MM.1S (cell line): ENCODE data around the gene RBM34.

ENCODE experiments used
- DNase-seq: peaks from one replicate; pipeline ENCODE4 v3.0.0-alpha.2; 2015
- H2AFZ ChIP-seq: fragments of 300-600 bp; sonication (generic); 2 replicates; pipeline ENCODE4 v1.6.0; 2016; ENCODE audit warnings: antibody characterized with exemption, low read length
- H3F3A ChIP-seq: fragments of 300-600 bp; sonication (generic); 2 replicates; pipeline ENCODE4 v1.6.1; 2016; ENCODE audit warnings: mild to moderate bottlenecking, antibody characterized with exemption, low read length, moderate library complexity, mixed read lengths; ENCODE audit not compliant: insufficient read depth
- H3K27ac ChIP-seq: fragments of 300-600 bp; sonication (generic); 2 replicates; pipeline ENCODE4 v1.5.1; 2016; ENCODE audit warnings: mild to moderate bottlenecking, low read length
- H3K27me3 ChIP-seq: fragments of 300-600 bp; sonication (generic); replicated peaks from 2 replicates; pipeline ENCODE4 v1.6.0; 2016; ENCODE audit warnings: low read length; ENCODE audit not compliant: insufficient read depth
- H3K36me3 ChIP-seq: fragments of 300-600 bp; sonication (generic); replicated peaks from 2 replicates; pipeline ENCODE4 v1.6.1; 2016; ENCODE audit warnings: mild to moderate bottlenecking, low read length, mixed read lengths; ENCODE audit not compliant: insufficient read depth
- H3K4me1 ChIP-seq: fragments of 300-600 bp; sonication (generic); 2 replicates; pipeline ENCODE4 v1.6.1; 2016; ENCODE audit warnings: low read length, mixed read lengths
- H3K4me2 ChIP-seq: fragments of 300-600 bp; sonication (generic); 2 replicates; pipeline ENCODE4 v1.6.0; 2016; ENCODE audit warnings: low read depth, low read length
- H3K4me3 ChIP-seq: fragments of 300-600 bp; sonication (generic); 2 replicates; pipeline ENCODE4 v1.5.1; 2016; ENCODE audit warnings: low read length, mixed read lengths
- H3K79me2 ChIP-seq: fragments of 300-600 bp; sonication (generic); 2 replicates; pipeline ENCODE4 v1.6.1; 2016; ENCODE audit warnings: mixed run types, low read length, mixed read lengths
- H3K9ac ChIP-seq: fragments of 300-600 bp; sonication (generic); 2 replicates; pipeline ENCODE4 v1.6.1; 2016; ENCODE audit warnings: low read length, mixed read lengths
- H3K9me2 ChIP-seq: fragments of 300-600 bp; sonication (generic); replicated peaks from 2 replicates; pipeline ENCODE4 v1.6.1; 2016; ENCODE audit warnings: mild to moderate bottlenecking, low read length, mixed read lengths; ENCODE audit not compliant: insufficient read depth
- H3K9me3 ChIP-seq: fragments of 300-600 bp; sonication (generic); replicated peaks from 2 replicates; pipeline ENCODE4 v1.6.1; 2016; ENCODE audit warnings: mild to moderate bottlenecking, low read length, mixed read lengths; ENCODE audit not compliant: insufficient read depth
- H4K20me1 ChIP-seq: fragments of 300-600 bp; sonication (generic); 2 replicates; pipeline ENCODE4 v1.6.1; 2016; ENCODE audit warnings: mild to moderate bottlenecking, low read length, moderate library complexity, mixed read lengths; ENCODE audit not compliant: insufficient read depth
- EZH2 ChIP-seq: fragments of 300-600 bp; sonication (generic); optimal IDR thresholded peaks from 2 replicates; pipeline ENCODE3; 2017; ENCODE audit warnings: low read depth, mild to moderate bottlenecking, antibody characterized with exemption, low read length, mixed read lengths
- EZH2phosphoT487 ChIP-seq: fragments of 300-600 bp; sonication (generic); IDR thresholded peaks from 2 replicates; pipeline ENCODE4 v1.6.1; 2018; ENCODE audit warnings: antibody characterized with exemption, low read length
- TF ChIP-seq, protein P1 (sequence below): fragments of 300-600 bp; sonication (generic); IDR thresholded peaks from 2 replicates; pipeline ENCODE4 v1.5.1; 2016; ENCODE audit warnings: antibody characterized with exemption, low read length, mixed read lengths

RBM34 gene

DNA sequence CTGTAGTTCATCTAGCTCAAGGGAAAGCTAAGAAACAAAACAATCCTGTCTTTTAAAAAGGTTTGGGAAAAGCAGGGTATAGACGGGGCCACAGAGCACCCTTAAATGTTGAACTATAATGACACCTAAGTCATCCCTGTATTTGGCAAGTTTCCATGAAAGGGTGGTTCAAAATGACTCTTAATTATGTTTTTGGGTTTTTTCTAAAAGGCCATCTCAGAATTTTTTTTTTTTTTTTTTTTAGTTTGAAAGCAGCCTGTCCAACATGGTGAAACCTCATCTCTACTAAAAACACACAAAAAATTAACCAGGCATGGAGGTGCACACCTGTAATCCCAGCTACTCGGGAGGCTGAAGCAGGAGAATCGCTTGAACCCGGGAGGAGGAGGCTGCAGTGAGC is 54.6 kb downstream of the RBM34 start:
- Histone ChIP-seq H4K20me1 (no peaks in the 10 kb centered on the region), H3K4me3 (no peak overlapping the region), H3K9me3 (no peaks in the 10 kb centered on the region), H3K27me3 (no peaks in the 10 kb centered on the region), H3K27ac (no peak overlapping the region), H3K4me2 (no peak overlapping the region), H2AFZ (no peak overlapping the region), H3F3A (peaks cover 22% of the 10 kb centered on the region), H3K9ac (no peak overlapping the region), H3K79me2 (no peaks in the 10 kb centered on the region; the same call in 1 of the 2 replicates), H3K4me1 (peaks cover 13% of the 10 kb centered on the region), H3K36me3 (peaks cover 17% of the 10 kb centered on the region), H3K9me2 (no peaks in the 10 kb centered on the region)
- DNase-seq, result no peak
- TF ChIP-seq EZH2phosphoT487 (no peak), EZH2 (no peak)
- TF ChIP-seq, protein P1, sequence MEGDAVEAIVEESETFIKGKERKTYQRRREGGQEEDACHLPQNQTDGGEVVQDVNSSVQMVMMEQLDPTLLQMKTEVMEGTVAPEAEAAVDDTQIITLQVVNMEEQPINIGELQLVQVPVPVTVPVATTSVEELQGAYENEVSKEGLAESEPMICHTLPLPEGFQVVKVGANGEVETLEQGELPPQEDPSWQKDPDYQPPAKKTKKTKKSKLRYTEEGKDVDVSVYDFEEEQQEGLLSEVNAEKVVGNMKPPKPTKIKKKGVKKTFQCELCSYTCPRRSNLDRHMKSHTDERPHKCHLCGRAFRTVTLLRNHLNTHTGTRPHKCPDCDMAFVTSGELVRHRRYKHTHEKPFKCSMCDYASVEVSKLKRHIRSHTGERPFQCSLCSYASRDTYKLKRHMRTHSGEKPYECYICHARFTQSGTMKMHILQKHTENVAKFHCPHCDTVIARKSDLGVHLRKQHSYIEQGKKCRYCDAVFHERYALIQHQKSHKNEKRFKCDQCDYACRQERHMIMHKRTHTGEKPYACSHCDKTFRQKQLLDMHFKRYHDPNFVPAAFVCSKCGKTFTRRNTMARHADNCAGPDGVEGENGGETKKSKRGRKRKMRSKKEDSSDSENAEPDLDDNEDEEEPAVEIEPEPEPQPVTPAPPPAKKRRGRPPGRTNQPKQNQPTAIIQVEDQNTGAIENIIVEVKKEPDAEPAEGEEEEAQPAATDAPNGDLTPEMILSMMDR, result no peak

DNA sequence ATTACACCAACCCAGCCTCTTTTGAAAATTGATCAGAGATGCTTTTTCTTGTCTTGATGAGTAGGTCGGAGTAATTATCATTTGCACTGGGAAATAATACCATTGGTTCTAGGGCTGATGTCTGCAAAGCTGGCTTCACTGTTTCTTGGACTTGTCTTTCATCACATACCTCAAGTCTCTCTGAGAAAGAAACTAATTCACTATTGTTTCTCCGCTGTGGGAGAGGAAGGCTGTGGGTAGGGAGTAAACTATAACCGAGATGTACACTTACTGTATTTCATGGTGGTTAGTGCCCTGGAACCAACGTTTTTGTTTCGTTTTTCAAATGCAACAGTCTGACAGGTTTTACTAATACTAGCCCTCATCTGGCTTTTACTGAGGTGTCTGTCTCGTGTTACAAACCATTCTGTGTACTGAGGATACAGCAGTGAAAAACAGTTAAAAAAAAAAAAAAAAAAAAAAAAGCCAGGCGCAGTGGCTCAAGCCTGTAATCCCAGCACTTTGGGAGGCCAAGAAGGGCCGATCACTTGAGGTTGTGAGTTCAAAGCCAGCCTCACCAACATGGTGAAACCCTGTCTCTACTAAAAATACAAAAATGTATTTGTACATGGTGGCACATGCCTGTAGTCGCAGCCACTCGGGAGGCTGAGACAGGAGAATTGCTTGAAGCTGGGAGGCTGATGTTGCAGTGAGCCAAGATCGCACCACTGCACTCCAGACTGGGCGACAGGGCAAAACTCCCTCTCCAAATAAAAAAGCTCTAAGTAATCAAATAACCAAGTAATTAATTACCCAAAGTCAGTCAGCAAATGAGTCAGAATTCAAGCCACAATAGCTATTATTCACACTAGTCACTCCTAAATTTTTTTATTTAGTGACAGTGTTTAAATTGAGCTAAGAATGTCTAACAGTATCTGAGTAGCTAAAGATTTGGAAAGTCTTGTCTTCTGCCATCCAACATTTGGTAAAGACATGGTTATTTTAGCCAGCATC is 55.7 kb downstream of the RBM34 start:
- H3K4me3 ChIP-seq, result peak overlapping the region; percentile 54
- TF ChIP-seq, protein P1, result no peak
- TF ChIP-seq EZH2phosphoT487 (no peak), EZH2 (no peak)
- H4K20me1 ChIP-seq, result no peaks in the 10 kb centered on the region
- peak; percentile 93 for DNase-seq
- peak overlapping the region; percentile 14 for H2AFZ ChIP-seq
- H3K9ac ChIP-seq, result peak overlapping the region; percentile 68
- peak overlapping the region; percentile 64 for H3K4me2 ChIP-seq
- no peaks in the 10 kb centered on the region; the same call in 1 of the 2 replicates for H3K79me2 ChIP-seq
- peaks cover 13% of the 10 kb centered on the region for H3K4me1 ChIP-seq
- no peaks in the 10 kb centered on the region for H3K27me3 ChIP-seq
- H3K9me3 ChIP-seq, result no peaks in the 10 kb centered on the region
- no peaks in the 10 kb centered on the region for H3K9me2 ChIP-seq
- peaks cover 11% of the 10 kb centered on the region for H3K36me3 ChIP-seq
- peaks cover 22% of the 10 kb centered on the region for H3F3A ChIP-seq
- H3K27ac ChIP-seq, result peak overlapping the region; percentile 80

DNA sequence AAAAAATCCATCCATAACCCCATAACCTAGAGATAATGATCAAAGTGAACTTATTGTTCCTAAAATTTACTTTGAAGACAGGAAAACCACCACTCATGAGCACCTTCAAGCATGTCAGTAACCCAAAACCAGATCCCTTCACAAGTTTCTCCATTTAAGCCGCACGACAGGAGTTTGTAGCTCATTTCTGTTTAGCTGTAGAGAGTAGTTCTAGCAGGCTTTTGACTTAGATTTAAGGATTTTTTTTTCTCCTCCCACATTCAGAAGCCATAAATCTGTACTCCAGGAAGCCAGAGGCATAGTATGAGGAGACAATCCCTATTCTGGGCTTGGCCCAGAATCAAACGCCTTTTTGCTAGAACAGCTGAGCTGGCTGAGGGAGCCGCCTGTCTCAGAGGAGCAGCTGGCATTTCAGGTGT is 58.0 kb downstream of the RBM34 start:
- no peak overlapping the region for H3K27ac ChIP-seq
- no peak for DNase-seq
- H3K79me2 ChIP-seq, result no peaks in the 10 kb centered on the region
- no peaks in the 10 kb centered on the region for H3K27me3 ChIP-seq
- TF ChIP-seq EZH2phosphoT487 (no peak), EZH2 (no peak)
- TF ChIP-seq, protein P1, result no peak
- no peak overlapping the region for H2AFZ ChIP-seq
- H3K36me3 ChIP-seq, result no peaks in the 10 kb centered on the region
- H4K20me1 ChIP-seq, result no peaks in the 10 kb centered on the region
- no peak overlapping the region for H3K4me3 ChIP-seq
- H3K9ac ChIP-seq, result no peak overlapping the region
- H3F3A ChIP-seq, result peaks cover 22% of the 10 kb centered on the region
- H3K4me2 ChIP-seq, result no peak overlapping the region
- peaks cover 13% of the 10 kb centered on the region for H3K4me1 ChIP-seq
- H3K9me3 ChIP-seq, result no peaks in the 10 kb centered on the region
- H3K9me2 ChIP-seq, result no peaks in the 10 kb centered on the region
